ENCODE data around the gene ALAS1.

ALAS1 gene

DNA sequence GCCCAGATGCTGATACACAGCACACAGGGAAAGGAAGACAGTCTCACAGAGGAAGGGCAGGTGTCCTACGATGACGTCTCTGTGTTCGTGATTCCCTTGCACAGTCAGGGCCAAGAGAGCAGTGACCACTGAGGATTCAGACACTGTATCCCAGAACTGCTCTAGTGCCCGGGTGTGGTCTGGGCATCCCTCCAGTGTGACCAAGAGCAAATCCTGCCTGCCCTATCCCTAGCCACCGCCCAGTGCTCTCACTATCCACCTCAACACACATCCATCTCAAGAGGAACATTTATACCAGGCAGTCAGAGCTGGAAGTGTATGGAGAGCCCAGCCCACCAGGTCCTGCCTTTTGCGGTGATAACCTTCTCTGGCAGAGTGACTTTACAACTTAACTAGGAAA, 51.7 kb downstream of the ALAS1 start:
- no peak for DNase-seq (ENCODE audit: low spot score)

DNA sequence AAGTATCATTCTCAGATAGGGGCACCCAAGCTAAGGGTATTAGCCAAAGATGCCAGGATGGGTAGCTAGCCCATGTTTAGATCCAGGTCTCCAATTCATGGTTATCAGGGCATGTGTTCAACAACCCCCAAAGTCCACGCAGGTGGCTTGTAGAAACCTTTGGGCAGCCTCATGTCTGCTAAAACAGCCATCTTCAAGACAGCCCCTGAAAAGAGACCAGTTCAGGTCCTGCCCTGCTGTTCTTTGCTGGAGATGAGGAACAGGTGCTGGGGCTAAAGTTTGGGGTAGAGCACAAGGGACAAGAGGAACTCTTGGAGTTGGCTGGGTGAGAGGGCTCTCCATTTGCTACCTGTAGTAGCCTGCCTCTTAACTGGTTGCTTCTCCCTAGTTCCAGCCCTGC, 52.2 kb downstream of the ALAS1 start:
- DNase-seq (ENCODE audit: low spot score) = no peak

DNA sequence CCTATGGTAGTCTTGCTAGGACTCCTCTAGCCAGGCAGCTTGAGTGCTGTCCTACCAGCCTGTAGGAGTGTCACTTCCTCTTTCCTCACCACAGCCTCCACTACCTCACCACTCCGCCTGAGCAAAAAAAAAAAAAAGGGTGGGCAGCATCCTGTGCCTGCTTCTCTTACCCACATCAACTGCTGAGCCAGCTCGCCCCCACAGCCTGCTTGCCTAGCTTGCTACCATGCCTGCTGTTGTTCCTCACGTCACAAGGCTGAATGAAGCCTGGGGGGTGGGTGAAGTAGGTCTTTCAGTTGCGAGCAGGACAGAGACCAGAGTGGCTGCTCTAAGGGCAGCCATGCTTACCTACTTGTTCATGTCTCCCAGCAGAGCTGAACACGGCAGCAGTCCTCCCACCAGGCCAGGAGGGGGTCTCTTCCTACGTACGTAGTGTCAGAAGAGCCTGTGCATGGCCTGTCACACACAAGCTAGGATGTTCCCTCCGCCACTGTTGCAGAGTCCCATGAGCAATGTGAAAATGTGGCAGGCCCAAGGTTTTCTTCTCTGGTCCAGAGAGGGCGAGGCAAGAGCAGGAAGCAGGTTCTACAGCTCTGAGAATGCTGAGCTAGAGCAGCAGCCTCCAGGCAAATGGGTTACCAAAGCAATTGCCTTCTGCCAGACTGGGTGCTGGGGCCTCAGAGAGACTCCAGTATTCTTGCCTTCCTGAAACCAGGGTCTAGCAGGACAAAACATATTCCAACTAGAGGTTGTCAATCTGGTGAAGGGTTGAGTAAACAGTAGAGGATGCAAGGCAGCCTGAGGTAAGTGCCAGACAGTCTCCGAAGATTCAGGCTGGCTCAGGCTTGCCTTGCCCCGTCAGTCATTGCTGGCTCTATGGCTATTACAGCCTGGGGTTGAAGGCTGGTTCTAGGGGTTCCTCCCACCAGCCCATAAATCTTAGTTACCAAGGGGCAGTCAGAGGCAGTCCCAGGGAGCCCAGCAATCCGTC, 55.6 kb downstream of the ALAS1 start:
- no peak for DNase-seq (ENCODE audit: low spot score)

DNA sequence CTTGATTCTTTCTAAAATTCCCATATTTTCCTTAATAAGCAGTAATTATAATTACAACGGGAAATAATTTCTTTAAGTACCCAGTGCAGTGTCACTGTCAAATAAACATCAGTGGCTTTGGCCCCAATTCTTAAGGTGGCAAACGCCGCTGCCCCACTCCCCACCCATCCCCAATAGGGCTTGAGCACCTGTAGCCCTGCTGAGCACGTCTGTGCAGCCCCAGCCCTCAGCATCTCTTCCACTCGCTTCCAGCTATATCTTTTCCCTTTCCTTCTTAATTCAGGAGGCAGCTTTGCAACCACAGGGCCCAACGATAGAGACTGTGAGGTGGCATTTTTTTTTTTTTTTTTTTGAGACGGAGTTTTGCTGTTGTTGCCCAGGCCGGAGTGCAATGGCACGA, 56.6 kb downstream of the ALAS1 start:
- no peak for DNase-seq (ENCODE audit: low spot score)

DNA sequence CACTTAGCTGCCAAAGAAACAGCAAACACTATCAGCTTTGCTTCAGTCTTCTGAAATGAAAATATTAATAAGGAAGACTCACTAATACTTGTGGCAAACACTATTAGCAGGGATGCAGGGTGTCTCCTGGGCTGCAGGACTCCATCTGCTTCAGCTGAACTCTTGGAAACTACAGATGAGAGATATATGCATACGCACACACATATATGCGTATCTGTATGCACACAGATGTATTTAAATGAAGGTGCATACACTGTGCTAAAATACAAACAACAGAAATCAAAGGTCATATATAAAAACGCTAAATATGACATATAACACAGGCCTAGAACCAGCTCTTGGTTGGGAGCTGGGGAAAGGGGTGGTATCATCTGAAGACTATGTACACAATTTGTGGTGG, 58.2 kb downstream of the ALAS1 start:
- no peak for DNase-seq (ENCODE audit: low spot score)

DNA sequence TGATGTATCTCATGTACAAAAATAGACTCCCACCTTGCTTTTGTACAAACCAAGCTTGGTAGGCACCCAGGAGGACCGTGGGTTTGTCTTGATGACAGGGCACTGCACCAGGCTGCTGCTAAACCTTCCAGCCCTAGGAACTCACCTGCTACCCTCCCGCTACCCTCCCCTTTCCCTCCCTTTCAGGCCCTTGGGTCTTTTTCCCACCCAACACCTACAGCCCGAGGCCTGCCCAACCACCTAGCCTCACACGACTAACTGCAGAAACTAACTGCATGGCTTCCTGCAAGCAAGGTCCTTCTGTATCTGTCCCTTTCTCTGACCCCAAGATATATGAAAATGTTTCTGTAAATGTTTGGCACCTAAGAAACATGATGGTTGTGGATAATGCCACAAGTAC, 58.7 kb downstream of the ALAS1 start:
- DNase-seq (ENCODE audit: low spot score) = no peak

DNA sequence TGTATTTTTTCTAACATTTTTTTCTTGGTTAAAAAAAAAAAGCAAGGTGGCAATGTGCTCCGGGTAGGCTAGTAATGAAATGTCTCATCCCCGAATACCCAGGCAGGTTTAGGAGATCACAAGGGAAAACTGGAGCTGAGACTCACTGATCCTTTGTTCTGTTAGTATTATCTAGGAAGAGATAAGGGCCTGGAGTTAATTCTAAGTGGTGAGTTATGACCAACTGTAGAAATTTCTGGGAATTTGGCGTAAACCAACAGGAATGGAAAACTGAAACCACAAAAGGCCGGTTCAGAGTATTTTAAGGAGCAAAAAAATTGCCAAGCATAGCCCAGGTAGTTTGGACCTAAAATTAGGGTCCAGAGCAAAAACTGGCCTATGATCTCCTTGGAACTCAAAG, 60.0 kb downstream of the ALAS1 start:
- no peak for DNase-seq (ENCODE audit: low spot score)

DNA sequence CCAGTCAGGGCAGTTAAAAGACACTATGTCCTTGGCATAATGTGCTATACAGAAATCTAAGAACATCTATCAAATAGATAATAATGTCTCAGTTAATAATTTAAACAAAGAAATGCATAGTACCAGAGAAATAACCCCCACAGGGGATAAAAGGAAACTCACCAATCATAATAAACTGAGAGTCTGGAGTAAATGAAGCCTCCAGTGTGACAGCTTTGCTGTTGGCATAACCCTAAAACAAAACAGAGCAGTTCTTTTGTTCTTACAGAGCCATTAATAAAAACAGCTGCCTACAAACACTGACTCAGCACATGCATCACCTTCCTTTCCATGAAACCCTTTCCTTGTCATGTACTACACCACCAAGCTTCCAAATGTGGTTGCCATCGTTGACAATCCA, 61.1 kb downstream of the ALAS1 start:
- no peak for DNase-seq (ENCODE audit: low spot score)

DNA sequence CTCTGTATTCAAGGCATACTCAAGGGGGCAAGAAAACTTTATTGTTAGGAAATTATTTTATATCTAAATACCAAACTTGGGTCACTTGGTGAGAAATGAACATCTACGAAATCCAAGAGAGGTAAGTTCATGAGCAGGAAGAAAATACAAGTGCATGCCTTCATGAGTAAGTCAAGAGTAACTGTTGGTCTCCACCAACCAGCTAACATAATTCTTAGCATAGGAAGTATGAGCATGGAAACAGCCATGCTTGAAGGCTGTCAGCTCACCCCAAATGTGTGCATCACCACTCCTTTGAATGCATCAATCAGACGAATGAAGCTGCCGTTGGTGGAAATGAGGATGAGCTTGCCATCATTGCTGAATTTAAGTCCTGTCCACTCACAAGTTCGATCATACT, 61.5 kb downstream of the ALAS1 start:
- no peak for DNase-seq (ENCODE audit: low spot score)

DNA sequence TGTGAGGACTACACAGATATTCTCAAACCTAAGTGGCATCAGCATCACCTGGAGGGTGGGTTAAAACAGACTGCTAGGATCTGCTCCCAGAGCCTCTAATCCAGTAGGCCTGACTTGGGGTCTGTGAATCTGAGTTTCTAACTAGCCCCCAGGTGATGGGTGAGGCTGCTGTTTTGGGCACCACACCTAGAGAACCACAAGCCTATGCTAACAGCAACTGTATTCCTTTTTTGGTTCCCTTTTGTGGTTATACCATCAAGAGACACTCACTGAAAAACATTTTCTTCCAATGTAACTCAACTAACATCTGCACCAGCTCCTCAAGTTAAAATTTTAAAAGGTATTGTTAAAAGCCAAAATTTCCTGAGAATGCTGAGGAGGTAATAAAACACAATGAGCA, 64.5 kb downstream of the ALAS1 start:
- no peak for DNase-seq (ENCODE audit: low spot score)

Data from left forelimb (tissue), 1 donor.